H4 (cell line): ENCODE data around the gene PPP2R2C. TPM values are rescaled to one million over a fixed set of nuclear protein-coding genes. Genes with fewer than 3 reads are reported as not detected.

Experiments
- DNase-seq: peaks from one replicate; pipeline ENCODE4 v3.0.0-alpha.2; 2015; ENCODE audit warnings: low spot score
- total RNA-seq: library from RNA; depleted of rRNA; stranded (reverse); fragments of >200 nt; shearing (Covaris generic); gene quantifications from 2 replicates; pipeline ENCODE4 v1.2.3, GENCODE V29; 2014

PPP2R2C gene
- total RNA-seq, 1 experiment from 2014 or later: 0.91 TPM

DNA sequence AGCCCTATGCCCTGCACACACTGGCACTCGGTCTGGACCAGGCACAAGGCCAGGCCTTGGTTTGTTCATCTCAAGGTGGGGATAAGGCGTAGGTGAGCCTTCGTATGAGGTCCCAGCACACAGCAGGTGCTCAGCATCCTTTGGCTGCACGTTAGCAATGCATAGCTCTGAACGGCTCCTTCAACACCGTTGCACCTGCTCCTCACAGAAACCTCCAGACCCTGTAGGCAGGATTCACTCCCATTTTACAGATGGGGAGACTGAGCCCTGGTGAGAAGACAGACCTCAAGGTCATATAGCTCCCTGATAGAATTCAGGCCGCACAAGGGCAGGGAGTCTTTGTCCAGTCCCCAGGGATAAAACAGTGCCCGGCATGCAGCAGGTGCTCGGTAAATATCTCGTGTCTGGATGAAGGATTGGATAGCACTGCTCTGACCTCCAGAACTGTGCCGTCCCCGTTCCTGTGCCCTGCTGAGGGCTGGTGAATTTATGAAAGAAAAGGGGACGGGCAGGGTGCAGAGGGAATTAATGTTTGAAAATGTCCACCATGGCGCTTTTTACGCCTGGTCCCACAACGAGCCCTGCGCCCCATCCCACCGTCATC, 2.4 kb downstream of the PPP2R2C start:
- no peak for DNase-seq

GRCh38 chr4:6469144-6469543, 3.3 kb downstream of the PPP2R2C start:
- no peak for DNase-seq

DNA sequence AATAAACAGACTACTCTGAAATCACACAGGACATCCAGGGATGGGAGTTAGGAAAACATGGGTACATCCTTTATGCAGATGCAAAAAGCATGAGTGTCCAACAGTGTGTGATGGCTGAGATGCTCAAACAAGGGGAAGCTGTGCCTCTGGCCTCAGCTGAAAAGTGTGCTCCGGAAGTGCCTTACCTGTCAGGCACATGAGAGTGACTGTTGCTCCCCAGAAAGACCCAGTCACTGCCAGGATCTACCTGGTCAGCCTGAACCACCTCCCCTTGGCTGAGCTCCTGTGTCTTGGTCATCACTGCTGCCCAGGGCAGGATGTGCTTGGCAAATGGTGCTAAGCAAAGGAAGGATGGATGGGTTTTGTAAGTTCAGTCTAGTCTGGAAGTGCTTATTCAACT, 4.0 kb downstream of the PPP2R2C start:
- DNase-seq: no peak

GRCh38 chr4:6467600-6467999, 4.8 kb downstream of the PPP2R2C start:
- no peak for DNase-seq

- no peak for DNase-seq
Measured at GRCh38 chr4:6466756-6467381, 5.5 kb downstream of the PPP2R2C start.

GRCh38 chr4:6465955-6466354, 6.5 kb downstream of the PPP2R2C start:
- DNase-seq: no peak

GRCh38 chr4:6464842-6465588, 7.4 kb downstream of the PPP2R2C start:
- no peak for DNase-seq

- no peak for DNase-seq
Measured at GRCh38 chr4:6463311-6464289, 8.8 kb downstream of the PPP2R2C start.

- no peak for DNase-seq
Measured at GRCh38 chr4:6461301-6462165, 10.9 kb downstream of the PPP2R2C start.

- DNase-seq: no peak
Measured at GRCh38 chr4:6460876-6461275, 11.5 kb downstream of the PPP2R2C start.

GRCh38 chr4:6458528-6458927, 13.9 kb downstream of the PPP2R2C start:
- DNase-seq: no peak

DNA sequence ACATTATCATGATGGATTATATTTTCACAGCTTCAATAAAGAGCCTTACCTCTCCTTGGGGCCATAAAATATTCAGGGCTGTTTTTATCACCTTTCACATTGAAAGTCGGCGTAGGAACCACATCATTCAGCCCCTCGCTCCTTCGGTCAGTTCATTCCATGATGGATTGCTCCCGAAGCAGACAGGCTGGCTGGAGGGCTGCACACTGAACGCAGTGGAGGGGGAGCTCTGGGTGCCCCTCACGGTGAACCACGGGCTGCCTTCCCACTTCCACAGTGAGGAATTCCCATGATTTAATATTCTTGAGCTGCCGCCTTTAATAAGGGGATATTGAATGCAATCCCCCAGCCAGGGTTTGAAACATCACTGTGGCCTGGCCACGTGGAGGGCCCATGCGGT, 16.0 kb downstream of the PPP2R2C start:
- DNase-seq: no peak

DNA sequence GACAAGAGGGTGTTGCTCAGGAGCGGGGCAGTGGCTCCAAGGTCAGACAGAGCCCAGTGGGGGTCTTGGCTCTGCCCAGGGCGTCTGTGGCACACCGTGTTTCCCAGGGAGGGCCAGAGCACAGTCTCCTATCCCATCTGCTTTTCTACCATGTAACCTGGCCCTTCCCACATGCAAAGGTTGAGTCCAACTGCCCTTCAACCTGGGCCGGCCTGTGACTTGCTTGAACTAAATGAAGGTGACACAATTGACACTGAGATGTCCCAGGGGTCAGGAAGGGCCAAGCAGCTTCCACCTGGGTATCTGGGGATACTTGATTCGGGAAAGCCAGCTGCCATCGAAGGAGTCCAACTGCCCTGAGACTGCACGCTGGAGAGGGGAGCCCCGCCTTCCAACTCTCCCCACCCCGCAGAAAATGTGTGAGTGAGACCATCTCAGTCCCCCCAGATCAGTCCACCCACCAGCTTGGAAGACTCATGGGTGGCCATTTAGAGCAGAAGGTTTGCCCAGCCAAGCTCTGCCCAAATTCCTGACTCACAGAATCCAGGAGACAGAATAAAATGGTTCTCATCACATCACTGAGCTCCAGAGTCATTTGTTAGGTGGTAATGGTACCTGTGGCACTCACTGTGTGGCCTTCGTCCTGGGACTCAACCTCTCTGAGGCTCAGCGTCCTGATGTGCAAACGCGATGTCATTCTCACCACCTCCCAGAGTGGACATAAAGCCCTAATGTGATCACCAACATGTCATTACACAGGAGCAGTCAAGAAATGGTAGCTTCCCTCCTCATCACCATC, 18.1 kb downstream of the PPP2R2C start:
- no peak for DNase-seq

DNA sequence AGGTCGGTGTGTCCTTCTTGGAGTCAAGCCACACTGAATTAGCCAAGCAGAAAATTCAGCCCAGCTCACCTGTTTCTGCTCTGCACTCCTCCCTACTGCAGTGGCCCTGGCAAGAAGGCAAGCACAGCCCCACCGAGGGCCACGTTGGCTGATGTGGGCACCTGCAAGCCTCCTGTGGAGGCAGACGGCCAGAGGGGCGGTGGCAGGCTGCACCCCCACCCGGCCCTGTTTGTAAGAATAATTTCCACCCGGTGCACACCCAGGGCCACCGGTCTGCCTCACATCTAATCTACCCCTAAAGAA, 18.8 kb downstream of the PPP2R2C start:
- DNase-seq: no peak

DNA sequence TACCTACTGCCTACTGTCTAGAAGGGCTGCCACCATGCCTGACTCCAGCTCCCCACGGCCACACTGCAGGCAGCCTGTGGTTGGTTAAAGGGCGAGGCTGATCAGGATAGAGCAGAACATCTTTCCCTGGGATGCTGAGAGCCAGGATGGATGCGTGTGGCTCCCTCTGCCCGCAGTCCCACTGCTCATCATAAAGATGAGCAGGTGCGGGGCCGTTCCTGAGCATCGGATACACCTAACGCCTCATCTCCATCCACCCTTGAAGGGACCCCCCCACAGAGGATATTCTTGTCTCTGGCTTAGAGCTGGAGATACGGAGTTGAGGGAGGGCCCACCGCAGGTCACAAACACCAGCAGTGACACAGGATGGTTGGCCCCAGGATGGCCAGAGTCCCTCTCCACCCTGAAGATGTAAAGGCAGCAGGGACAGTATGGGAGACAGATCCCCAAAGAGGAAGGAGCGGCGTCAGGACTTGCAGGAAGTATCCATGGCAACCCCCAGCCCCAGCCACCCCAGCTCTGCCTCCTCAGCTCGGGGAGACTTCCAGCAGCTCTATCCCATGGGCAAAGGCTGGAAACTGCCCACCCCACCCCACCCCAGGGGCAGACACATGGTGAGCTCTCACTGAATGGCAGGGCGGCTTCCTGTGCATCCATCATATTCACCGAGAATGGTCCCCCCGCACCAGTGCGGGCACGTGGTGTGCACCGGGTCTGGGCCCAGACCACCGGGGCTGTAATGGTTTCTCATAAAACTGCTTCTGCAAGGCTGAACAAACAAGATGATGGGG, 19.3 kb downstream of the PPP2R2C start:
- no peak for DNase-seq

- DNase-seq: no peak
Measured at GRCh38 chr4:6452116-6452896, 20.1 kb downstream of the PPP2R2C start.

GRCh38 chr4:6451309-6451708, 21.1 kb downstream of the PPP2R2C start:
- DNase-seq: no peak

DNA sequence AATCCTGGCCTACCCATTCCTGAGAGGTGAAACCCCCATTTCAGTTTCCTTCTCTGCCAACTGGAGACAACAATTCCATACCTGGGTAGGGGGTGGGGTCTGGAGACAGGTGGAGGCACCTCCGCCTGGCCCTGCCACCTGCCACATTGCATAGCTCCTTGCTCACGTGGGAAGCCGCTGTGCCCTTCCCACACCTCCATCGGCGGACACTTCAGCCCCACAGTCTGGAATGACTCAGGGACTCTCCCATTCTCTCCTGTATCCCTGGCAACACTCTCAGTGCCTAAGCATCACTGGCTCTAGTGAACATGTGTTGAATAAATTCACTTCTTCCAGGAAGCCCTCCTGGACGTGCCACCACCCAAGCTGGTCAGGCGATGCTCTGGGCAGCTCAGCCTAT, 21.7 kb downstream of the PPP2R2C start:
- DNase-seq: no peak
